CD4-positive, alpha-beta memory T cell (primary cell): Measurements from ENCODE around the gene STK32B. TPM values are rescaled to one million over a fixed set of nuclear protein-coding genes. Genes with fewer than 3 reads are reported as not detected.

Experiments used
- CTCF ChIA-PET: fragments of 350-600 bp; sonication (Branson Sonifier 250); formaldehyde crosslinking; loops from one replicate; lab custom pipeline; 2021; ENCODE audit warnings: inconsistent platforms; ENCODE audit not compliant: partially characterized antibody; lab: Charles Lee
- POLR2A ChIA-PET: fragments of 350-600 bp; sonication (Branson Sonifier 250); formaldehyde crosslinking; loops from one replicate; lab custom pipeline; 2021; ENCODE audit not compliant: partially characterized antibody; lab: Charles Lee
- DNase-seq, 5 donors: peaks; one replicate each; pipeline versions ENCODE4 v3.0.0 to v3.0.0-alpha.2; 2020 to 2022; ENCODE audit warnings: mixed read lengths in 1 of 5
- H3K27ac ChIP-seq: one replicate; pipeline ENCODE4 v1.7.0; 2013; ENCODE audit warnings: low read depth, low read length
- H3K27me3 ChIP-seq: 2 replicates; pipeline ENCODE4 v1.7.0; 2013; ENCODE audit warnings: mild to moderate bottlenecking, low read length, moderate library complexity; ENCODE audit not compliant: insufficient read depth
- H3K36me3 ChIP-seq: 2 replicates; pipeline ENCODE4 v1.7.0; 2013; ENCODE audit warnings: mild to moderate bottlenecking, low read length, moderate library complexity; ENCODE audit not compliant: insufficient read depth
- H3K4me1 ChIP-seq: 2 replicates; pipeline ENCODE4 v1.7.0; 2013; ENCODE audit warnings: mild to moderate bottlenecking, low read length, moderate library complexity; ENCODE audit not compliant: insufficient read depth
- H3K4me3 ChIP-seq, 2 donors: one replicate each; pipeline ENCODE4 v1.7.0; 2013; ENCODE audit warnings: low read length in 2 of 2, mild to moderate bottlenecking in 1 of 2
- H3K9me3 ChIP-seq, 2 donors: one replicate each; pipeline ENCODE4 v1.7.0; 2013; ENCODE audit warnings: low read length in 2 of 2, control low read depth in 1 of 2; ENCODE audit not compliant: control insufficient read depth in 1 of 2
- H3K27ac Mint-ChIP-seq, 7 donors: one replicate each; pipeline ENCODE4 v1.8.0; 2020 to 2021; ENCODE audit warnings: mixed read lengths in 7 of 7, mild to moderate bottlenecking in 6 of 7, inconsistent platforms in 3 of 7, moderate library complexity in 3 of 7
- H3K27me3 Mint-ChIP-seq, 2 donors: one replicate each; pipeline ENCODE4 v1.8.0; 2020 to 2021; ENCODE audit warnings: mixed read lengths in 2 of 2
- H3K36me3 Mint-ChIP-seq, 2 donors: one replicate each; pipeline ENCODE4 v1.8.0; 2020 to 2021; ENCODE audit warnings: mixed read lengths in 2 of 2, inconsistent platforms in 1 of 2, mild to moderate bottlenecking in 1 of 2
- H3K4me1 Mint-ChIP-seq, 4 donors: one replicate each; pipeline ENCODE4 v1.8.0; 2020 to 2021; ENCODE audit warnings: mixed read lengths in 4 of 4, mild to moderate bottlenecking in 1 of 4
- H3K4me3 Mint-ChIP-seq, 8 donors: one replicate each; pipeline ENCODE4 v1.8.0; 2020 to 2021; ENCODE audit warnings: mixed read lengths in 8 of 8, mild to moderate bottlenecking in 7 of 8, moderate library complexity in 6 of 8, inconsistent platforms in 3 of 8
- H3K9me3 Mint-ChIP-seq, 8 donors: one replicate each; pipeline ENCODE4 v1.8.0; 2020 to 2021; ENCODE audit warnings: mixed read lengths in 8 of 8, mild to moderate bottlenecking in 5 of 8, inconsistent platforms in 3 of 8, moderate library complexity in 1 of 8
- intact Hi-C: fragments of 100-400 bp; cut with micrococcal nuclease; formaldehyde crosslinking; loops from one replicate; pipeline ENCODE4 v1.15.1; 2023
- polyA plus RNA-seq, 2 donors: library from polyadenylated mRNA; unstranded; fragments of 300-500 nt; fragmentation: Illumina TruSeq; gene quantifications; one replicate each; pipeline ENCODE4 v1.2.3, GENCODE V29; 2021
- total RNA-seq, 2 experiments: library from RNA; stranded (reverse); gene quantifications; one replicate each; pipeline ENCODE4 v1.2.3, GENCODE V29; 2021

STK32B gene
- total and polyA plus RNA-seq, 4 experiments from 2014 or later, result not detected

DNA sequence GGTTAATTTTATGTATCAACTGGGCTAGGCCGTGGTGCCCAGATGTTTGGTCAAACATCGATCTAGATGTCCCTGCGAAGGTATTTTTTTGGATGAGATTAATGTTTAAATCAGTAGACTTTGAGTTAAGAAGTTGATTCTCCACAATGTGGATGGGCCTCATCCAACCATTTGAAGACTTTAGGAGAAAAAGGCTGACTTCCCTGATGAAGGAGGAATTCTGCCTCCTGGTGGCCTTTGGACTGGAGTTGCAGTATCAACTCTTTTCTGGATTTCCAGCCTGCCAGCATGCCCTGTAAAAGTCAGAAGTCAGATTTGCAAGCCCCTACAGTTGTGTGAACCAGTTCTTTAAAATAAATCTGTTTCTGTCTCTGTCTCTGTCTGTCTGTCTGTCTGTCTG lies 91.4 kb downstream of the STK32B start:
- H3K4me1 Mint-ChIP-seq, result no peaks in the 10 kb centered on the region
- H3K4me1 ChIP-seq, result no peaks in the 10 kb centered on the region
- H3K4me3 ChIP-seq, result no peak overlapping the region
- H3K27me3 ChIP-seq, result no peaks in the 10 kb centered on the region
- peaks cover 0 to 2% (median 0%) of the 10 kb centered on the region in 8 donors for H3K9me3 Mint-ChIP-seq
- H3K27ac Mint-ChIP-seq, result no peak overlapping the region
- H3K27ac ChIP-seq, result no peak overlapping the region
- intact Hi-C loops, result loop anchor here (10.0 kb wide), 1 partner anchor 658 kb away; no protein-coding TSS in a partner anchor
- H3K36me3 Mint-ChIP-seq, result no peaks in the 10 kb centered on the region
- peaks cover 8 to 12% of the 10 kb centered on the region in 2 donors for H3K27me3 Mint-ChIP-seq
- POLR2A ChIA-PET, result no interaction called here
- no peaks in the 10 kb centered on the region for H3K36me3 ChIP-seq
- H3K4me3 Mint-ChIP-seq, result no peak overlapping the region
- CTCF ChIA-PET, result no interaction called here
- H3K9me3 ChIP-seq, result no peaks in the 10 kb centered on the region
- DNase-seq, result no peak

DNA sequence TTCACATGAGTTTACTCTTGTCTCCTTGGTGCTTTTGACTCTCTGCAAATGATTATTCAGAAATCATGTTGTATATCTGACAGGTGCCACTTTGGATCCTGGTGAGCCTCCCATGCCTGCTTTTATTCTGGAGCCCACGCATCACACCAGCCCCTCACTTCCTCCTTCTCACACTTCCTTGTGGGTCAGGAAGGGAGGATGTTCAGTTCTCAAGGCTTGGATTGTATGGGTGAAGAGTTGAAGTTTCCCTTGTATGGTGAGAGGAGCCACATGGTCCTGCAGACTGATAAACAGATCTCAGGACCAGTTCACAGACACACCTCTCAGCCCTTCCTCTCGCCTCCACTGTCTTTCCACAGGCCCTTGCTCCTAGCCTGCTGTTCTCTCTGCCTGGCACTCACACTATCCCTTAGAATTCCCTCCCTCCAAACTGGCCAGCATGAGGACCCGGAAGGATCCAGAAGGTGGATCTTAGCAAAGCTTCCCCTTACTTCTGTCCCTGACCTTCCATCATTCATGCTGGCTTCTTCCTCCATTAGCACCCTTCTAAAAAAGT lies 92.1 kb downstream of the STK32B start:
- DNase-seq, result no peak
- H3K36me3 Mint-ChIP-seq, result no peaks in the 10 kb centered on the region
- ChIA-PET CTCF (no interaction called here), POLR2A (no interaction called here)
- no peaks in the 10 kb centered on the region for H3K4me1 ChIP-seq
- H3K9me3 ChIP-seq, result no peaks in the 10 kb centered on the region
- no peaks in the 10 kb centered on the region for H3K27me3 ChIP-seq
- H3K4me1 Mint-ChIP-seq, result no peaks in the 10 kb centered on the region
- H3K36me3 ChIP-seq, result no peaks in the 10 kb centered on the region
- H3K4me3 ChIP-seq, result no peak overlapping the region
- H3K27ac ChIP-seq, result no peak overlapping the region
- peaks cover 0 to 2% (median 0%) of the 10 kb centered on the region in 8 donors for H3K9me3 Mint-ChIP-seq
- no peak overlapping the region for H3K27ac Mint-ChIP-seq
- H3K27me3 Mint-ChIP-seq, result peaks cover 8 to 12% of the 10 kb centered on the region in 2 donors
- intact Hi-C loops, result loop anchor here (10.0 kb wide), 1 partner anchor 659 kb away; no protein-coding TSS in a partner anchor
- H3K4me3 Mint-ChIP-seq, result no peak overlapping the region

DNA sequence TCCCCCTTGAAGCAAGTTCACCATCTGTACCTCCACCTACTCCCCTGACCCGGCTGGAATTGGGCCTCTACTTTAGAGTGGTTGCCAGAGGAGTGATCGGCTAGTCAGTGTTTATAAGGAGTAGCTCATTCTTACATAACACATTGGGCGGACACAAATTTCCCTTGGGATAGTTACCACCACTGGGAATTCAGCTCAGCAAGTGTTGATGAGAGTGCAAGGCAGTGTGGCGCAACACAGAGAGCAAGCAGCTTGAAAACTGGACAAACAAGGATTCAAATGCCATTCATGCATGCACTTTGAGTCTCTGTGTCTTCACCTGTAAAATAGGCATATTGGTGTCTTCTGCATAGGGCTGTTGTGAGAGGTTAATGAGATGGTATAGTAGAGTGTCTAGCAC lies 92.7 kb downstream of the STK32B start:
- Mint-ChIP-seq H3K36me3 (no peaks in the 10 kb centered on the region), H3K9me3 (peaks cover 0 to 2% (median 0%) of the 10 kb centered on the region in 8 donors), H3K4me1 (no peaks in the 10 kb centered on the region), H3K4me3 (no peak overlapping the region), H3K27me3 (peaks cover 4 to 8% of the 10 kb centered on the region in 2 donors), H3K27ac (no peak overlapping the region)
- Histone ChIP-seq H3K4me3 (no peak overlapping the region), H3K9me3 (no peaks in the 10 kb centered on the region), H3K4me1 (no peaks in the 10 kb centered on the region), H3K36me3 (no peaks in the 10 kb centered on the region), H3K27me3 (no peaks in the 10 kb centered on the region), H3K27ac (no peak overlapping the region)
- ChIA-PET CTCF (no interaction called here), POLR2A (no interaction called here)
- DNase-seq, result no peak
- intact Hi-C loops, result loop anchor here (10.0 kb wide), 1 partner anchor 659 kb away; no protein-coding TSS in a partner anchor

DNA sequence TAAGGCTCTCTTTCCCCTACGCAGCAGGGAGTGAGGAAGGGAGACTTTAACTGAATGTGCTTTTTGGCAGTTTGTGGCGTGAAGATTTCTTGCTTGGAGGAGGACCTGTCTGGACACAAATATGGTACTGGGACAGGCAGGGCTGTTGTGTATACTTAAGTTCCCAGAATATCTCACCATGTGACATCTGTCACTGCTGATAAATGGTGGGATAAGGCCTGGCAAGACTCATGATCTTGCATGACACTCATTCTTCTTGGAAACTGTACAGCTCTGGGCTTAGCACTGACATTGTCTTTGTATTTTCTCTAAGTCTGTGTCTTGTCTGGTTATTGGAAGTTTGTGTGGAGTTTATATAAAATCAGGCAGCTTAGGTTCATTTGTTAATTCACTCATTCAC lies 93.1 kb downstream of the STK32B start:
- H3K27me3 ChIP-seq, result no peaks in the 10 kb centered on the region
- Mint-ChIP-seq H3K27ac (no peak overlapping the region), H3K27me3 (peaks cover 4 to 8% of the 10 kb centered on the region in 2 donors), H3K4me3 (no peak overlapping the region), H3K9me3 (peaks cover 0 to 2% (median 0%) of the 10 kb centered on the region in 8 donors), H3K36me3 (no peaks in the 10 kb centered on the region), H3K4me1 (no peaks in the 10 kb centered on the region)
- H3K4me3 ChIP-seq, result no peak overlapping the region
- no peaks in the 10 kb centered on the region for H3K36me3 ChIP-seq
- DNase-seq, result no peak
- ChIA-PET POLR2A (no interaction called here), CTCF (no interaction called here)
- intact Hi-C loops, result loop anchor here (10.0 kb wide), 1 partner anchor 660 kb away; no protein-coding TSS in a partner anchor
- no peak overlapping the region for H3K27ac ChIP-seq
- no peaks in the 10 kb centered on the region for H3K9me3 ChIP-seq
- H3K4me1 ChIP-seq, result no peaks in the 10 kb centered on the region

DNA sequence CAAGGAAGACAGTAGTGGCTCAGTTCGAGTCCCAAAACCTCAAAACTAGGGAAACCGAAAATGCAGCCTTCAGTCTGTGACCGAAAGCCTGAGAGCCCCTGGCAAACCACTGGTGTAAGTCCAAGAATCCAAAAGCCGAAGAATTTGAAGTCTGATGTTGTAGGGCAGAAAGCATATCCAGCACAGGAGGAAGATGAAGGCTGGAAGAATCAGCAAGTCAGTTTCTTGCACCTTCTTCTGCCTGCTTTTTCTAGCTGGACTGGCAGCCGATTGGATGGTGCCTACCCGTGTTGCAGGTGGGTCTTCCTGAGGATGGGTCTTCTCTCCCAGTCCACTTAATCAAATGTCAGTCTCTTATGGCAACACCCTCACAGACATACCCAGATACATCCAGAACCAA lies 95.0 kb downstream of the STK32B start:
- no peaks in the 10 kb centered on the region for H3K9me3 ChIP-seq
- Mint-ChIP-seq H3K36me3 (no peaks in the 10 kb centered on the region), H3K4me1 (no peaks in the 10 kb centered on the region), H3K4me3 (no peak overlapping the region), H3K27me3 (peaks cover 2 to 7% of the 10 kb centered on the region in 2 donors), H3K27ac (no peak overlapping the region), H3K9me3 (peaks cover 0 to 2% (median 0%) of the 10 kb centered on the region in 8 donors)
- no peaks in the 10 kb centered on the region for H3K36me3 ChIP-seq
- no peaks in the 10 kb centered on the region for H3K4me1 ChIP-seq
- H3K4me3 ChIP-seq, result no peak overlapping the region
- no peaks in the 10 kb centered on the region for H3K27me3 ChIP-seq
- intact Hi-C loops, result loop anchor here (10.0 kb wide), 1 partner anchor 661 kb away; no protein-coding TSS in a partner anchor
- ChIA-PET POLR2A (no interaction called here), CTCF (no interaction called here)
- DNase-seq, result no peak
- H3K27ac ChIP-seq, result no peak overlapping the region

DNA sequence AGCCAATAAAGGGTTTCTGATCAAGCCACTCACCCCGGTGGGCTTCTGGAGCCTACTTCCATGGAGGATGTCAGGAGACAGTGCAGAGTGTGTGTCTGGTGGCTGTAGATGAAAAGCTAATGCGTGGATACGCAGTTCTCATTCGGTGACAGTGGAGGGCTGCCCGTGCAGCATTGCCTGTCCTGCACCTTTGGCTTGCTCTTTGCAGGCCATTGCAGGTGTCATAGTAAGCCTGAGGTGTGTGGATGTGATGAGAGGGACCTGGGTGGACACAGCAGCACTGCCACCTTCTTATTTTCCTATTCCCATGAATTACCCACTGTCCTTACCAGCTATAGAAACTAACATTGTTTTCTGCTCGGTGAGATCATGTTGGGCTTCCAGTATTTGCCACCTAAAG lies 101.2 kb downstream of the STK32B start:
- H3K27ac Mint-ChIP-seq, result no peak overlapping the region
- H3K36me3 Mint-ChIP-seq, result no peaks in the 10 kb centered on the region

DNA sequence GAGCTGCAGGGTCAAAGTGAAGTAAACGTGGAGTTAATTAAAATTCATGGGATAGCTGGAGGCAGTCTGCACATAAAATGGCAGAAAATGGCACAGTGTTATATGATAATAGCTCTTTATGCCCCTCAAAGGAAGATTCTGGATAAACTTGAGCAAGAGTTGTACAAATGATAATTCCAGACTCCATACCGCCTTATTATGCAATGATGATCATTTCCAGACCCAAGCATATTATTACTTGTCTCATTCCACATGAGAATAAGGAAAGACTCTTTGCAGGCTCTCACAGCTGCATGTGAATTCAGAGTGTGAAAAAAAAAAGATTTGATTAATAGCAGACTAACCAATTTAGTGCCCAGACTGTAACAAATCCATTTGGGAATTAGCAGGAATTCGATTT lies 105.4 kb downstream of the STK32B start:
- Histone ChIP-seq H3K9me3 (no peaks in the 10 kb centered on the region), H3K4me1 (no peaks in the 10 kb centered on the region), H3K27ac (no peak overlapping the region), H3K27me3 (no peaks in the 10 kb centered on the region), H3K4me3 (no peak overlapping the region), H3K36me3 (no peaks in the 10 kb centered on the region)
- H3K4me1 Mint-ChIP-seq, result no peaks in the 10 kb centered on the region
- peaks cover 0 to 6% (median 0%) of the 10 kb centered on the region in 8 donors for H3K9me3 Mint-ChIP-seq
- POLR2A ChIA-PET, result no interaction called here
- no peaks in the 10 kb centered on the region for H3K36me3 Mint-ChIP-seq
- intact Hi-C loops, result no loop called here
- H3K27ac Mint-ChIP-seq, result no peak overlapping the region
- no peak for DNase-seq
- no peak overlapping the region for H3K4me3 Mint-ChIP-seq
- CTCF ChIA-PET, result no interaction called here
- peaks cover 2 to 5% of the 10 kb centered on the region in 2 donors for H3K27me3 Mint-ChIP-seq

More for the DNA sequence above, 101.2 kb downstream of the STK32B start:
- ChIA-PET POLR2A (no interaction called here), CTCF (no interaction called here)
- Mint-ChIP-seq H3K4me3 (no peak overlapping the region), H3K9me3 (peaks cover 0 to 6% (median 0%) of the 10 kb centered on the region in 8 donors), H3K27me3 (peaks cover 2 to 5% of the 10 kb centered on the region in 2 donors), H3K4me1 (no peaks in the 10 kb centered on the region)
- H3K4me1 ChIP-seq, result no peaks in the 10 kb centered on the region
- H3K27ac ChIP-seq, result no peak overlapping the region
- H3K9me3 ChIP-seq, result no peaks in the 10 kb centered on the region
- no peak overlapping the region for H3K4me3 ChIP-seq
- no peaks in the 10 kb centered on the region for H3K36me3 ChIP-seq
- intact Hi-C loops, result no loop called here
- DNase-seq, result no peak
- H3K27me3 ChIP-seq, result no peaks in the 10 kb centered on the region
